Measurements from ENCODE around the gene DAZAP1.

Gene DAZAP1

DNA sequence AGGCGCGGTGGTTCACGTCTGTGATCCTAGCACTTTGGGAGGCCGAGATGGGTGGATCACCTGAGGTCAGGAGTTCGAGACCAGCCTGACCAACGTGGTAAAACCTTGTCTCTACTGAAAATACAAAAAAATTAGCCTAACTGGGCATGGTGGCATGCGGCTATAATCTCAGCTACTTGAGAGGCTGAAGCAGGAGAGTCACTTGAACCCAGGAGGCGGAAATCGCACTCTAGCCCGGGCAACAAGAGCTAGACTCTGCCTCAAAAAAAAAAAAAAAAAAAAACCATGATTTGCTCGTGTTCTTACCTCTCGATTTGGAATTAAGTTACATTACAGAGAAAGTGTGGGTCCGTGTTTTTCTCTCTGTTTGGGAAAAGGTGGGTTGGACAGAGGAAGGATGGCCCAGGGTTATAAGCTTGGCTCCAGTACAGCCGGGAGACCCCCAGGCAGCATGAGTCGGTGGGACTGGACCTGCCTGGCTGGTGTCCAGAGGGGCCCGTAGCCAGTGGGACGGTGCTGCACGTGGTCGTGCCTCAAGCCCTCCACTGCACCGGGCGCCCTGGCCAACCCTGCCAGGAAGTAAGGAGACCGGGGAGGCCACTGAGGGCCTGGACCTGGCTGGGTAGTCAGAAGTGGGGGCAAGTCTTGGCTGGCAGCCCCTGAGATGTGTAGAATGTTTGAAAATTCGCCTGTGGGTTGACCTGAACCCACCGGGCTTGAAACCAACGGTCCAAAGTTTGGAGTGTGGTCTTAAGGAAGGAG is 34.5 kb downstream of the DAZAP1 start:
- DNase-seq (ENCODE audit: low spot score) = no peak

DNA sequence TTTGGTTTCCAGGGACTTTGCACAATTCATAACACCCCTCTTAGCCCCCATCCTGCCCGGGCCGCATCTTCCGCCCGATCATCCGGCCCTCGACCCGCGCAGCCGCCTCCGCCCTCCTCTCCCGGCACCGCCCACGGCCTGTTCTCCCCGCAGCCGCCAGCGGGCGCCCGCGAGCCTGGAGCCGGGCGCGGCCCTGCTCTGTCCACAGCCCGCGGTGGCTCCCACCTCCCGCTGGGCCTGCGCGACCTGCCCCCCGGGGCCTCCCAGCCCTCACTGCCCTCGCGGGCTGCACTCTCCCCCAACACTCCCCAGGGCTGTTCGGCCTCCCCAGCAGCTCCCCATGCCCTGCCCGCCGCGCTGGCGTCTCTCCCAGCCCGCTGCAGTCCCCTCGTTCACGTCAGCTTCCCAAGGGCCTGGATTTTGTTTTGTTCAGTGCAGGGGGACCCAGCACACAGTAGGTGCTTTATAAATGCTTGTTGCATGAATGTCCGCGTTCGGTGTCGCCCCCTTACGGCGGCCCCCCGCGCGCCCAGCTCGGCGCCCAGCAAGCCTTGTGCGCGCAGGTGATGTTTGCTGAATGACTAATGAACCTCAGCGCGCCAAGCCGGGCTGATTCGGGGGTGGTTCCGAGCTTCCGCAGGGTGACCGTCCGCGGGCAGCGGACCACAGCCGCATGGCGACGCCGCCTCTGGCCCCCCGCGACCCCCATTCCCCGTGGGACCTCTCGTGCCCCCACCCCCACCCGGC is 38.0 kb downstream of the DAZAP1 start:
- DNase-seq (ENCODE audit: low spot score) = peak; percentile 82

DNA sequence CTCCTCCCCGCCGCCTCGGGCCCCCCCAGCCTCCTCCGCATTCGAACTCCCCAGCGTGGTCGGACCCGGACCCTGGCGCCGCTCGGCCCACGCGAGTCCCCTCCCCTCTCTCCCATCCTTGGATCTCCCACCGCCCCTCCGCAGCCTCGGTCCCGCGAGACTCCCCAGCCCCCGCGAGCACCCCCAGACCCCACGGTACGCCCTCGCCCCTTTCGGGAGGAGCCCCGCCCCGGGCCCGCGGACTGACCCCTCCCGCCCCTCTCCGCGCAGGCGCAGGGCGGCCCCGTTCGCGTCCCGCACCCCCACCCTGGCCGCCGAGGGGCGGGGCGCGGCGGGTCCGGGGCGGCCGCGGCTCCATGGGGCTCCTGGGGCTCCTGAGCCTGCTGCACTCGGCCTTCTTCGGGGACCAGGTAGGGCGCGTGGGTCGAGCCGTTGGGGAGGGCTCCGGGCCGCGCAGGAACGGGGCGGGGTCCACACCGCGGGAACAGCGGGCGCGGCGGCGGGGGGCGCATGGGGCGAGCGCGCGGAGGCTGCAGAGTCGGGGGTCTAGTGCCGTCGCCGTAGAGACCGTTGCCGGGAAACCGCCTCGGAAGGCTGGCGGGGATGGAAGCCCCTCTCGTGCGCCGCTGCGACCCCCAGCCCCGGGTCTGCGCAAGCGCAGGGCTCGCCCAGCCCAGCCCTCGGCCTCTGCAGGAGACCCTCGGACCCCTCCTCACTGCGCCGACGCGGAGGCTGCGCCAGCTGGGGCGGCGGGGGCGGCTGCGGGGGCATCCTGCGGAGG is 38.7 kb downstream of the DAZAP1 start:
- no peak for DNase-seq (ENCODE audit: low spot score)

DNA sequence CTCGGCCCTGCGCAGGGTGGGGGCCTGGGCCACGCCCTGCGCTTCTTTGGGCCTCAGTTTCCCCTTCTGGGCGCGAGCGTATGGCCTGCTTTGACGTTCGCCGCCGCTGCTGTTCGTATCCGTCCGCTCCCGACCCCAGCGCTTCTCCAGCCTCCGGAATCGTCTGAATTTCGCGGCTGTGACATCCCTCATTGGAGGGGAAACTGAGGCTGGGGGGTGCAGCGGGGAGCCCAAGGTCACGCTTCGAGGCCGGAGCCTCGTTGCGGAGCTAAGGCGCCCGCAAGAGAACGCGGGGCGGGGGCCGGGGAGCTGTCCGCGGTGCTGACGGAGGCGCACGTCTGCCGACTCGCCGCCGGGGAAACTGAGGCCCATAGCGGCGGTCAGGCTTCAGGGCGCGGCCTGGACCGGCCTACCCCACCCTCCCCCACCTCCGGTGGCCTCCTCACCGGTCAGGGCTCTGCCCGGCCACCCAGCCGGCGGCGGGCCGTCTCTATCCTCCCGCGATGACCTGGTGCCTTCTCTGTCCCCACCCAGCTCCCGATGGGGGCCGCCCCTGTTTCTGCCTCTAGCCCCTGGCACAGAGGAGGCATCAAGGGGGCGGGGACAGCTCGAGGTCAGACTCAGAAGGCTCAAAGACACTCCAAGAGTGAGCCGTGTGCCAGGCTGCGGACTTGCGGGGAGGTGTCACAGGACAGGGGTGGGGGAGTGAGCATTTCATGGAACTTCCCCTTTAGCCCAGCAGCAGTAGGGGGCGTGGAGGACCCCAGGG is 39.5 kb downstream of the DAZAP1 start:
- peak; percentile 50 for DNase-seq (ENCODE audit: low spot score)

DNA sequence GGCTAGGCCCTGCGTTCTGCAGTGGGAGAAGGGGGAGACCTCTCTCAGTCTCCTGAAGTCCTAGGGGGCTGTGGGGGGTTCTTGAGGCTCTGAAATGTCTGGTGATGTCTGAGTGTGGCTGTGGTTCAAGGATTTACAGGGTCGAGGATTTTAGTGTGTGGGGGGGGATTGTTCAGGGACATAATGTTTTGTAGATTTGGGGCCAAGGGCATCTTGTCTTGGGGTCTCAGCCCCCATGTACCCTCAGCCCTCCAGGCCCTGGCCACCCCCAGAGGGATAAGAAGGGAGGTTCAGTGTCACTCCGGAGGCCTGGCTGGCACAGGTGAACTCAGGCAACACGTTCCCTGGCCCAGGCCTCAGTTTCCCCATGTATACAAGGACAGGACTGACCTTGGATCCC is 40.1 kb downstream of the DAZAP1 start:
- no peak for DNase-seq (ENCODE audit: low spot score)

DNA sequence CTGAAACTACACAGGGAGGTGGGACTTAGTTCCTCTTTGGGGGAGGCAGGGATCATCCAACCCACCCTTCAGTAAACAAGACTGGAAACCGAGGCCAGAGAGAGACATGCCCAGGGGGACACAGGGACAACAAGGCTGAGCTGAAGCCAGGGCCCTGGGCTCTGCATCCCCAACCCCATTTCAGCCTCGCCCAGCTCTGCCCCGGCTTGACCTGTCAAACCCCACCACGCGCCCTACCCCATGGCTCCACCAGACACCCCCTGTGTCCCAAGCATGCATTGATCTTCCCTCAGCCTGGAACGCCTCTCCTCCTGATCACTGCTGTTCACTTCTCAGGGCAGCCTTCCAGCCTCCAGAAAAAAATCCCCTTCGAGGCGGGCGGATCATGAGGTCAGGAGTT is 40.6 kb downstream of the DAZAP1 start:
- DNase-seq (ENCODE audit: low spot score) = no peak

DNA sequence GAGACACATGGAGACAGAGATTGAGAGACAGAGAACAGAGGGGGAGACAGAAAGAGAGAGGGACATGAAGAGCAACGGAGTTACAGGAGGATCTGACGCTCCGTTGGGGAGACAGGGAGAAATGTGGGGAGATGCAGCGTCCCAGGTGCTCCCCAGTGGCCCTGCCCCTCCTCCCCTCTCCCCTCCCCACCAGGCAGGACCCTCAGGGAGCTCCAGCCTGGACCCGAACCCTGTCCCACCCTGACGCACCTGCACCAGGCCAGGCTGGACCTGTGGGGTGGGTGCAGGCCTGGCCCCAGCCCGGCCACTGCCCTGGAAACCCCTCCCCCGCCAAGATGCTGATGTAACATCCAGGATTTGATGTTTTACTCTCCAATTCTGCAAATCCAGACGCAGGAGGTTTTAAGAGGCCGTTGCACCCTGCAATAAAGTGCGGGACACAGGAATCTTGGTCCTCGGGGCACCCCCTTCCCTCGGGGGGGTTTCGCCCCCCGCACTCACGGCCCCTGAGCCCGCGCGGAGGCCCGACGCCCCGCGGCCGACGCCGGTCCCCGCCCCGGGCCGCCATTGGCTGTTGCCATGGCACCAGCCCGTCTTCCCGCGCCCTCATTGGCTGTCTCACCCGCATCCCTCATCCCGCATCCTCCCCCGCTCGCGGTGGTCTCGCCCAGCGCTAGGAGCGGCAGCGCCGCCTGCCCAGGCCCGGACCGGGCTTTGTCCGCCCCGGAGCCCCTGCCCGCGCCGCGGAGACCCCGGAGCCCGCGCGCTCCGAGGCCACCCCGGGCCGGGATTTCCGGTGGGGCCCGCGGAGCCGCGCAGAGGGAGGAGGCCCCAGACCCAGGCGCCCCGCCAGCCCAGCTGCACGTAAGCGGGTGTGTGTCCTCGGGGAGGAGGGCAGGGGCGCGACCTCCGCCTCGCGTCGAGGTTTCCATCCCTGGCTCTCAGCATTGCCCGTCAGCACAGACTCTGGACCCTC is 42.4 kb downstream of the DAZAP1 start, which contains the start of gene APC2:
APC2 (plus strand) TSS at position 655 of the 976 bp plus-strand sequence. CDS start 2,881 bp downstream, outside the sequence.
- DNase-seq (ENCODE audit: low spot score) = peak; percentile 66

DNA sequence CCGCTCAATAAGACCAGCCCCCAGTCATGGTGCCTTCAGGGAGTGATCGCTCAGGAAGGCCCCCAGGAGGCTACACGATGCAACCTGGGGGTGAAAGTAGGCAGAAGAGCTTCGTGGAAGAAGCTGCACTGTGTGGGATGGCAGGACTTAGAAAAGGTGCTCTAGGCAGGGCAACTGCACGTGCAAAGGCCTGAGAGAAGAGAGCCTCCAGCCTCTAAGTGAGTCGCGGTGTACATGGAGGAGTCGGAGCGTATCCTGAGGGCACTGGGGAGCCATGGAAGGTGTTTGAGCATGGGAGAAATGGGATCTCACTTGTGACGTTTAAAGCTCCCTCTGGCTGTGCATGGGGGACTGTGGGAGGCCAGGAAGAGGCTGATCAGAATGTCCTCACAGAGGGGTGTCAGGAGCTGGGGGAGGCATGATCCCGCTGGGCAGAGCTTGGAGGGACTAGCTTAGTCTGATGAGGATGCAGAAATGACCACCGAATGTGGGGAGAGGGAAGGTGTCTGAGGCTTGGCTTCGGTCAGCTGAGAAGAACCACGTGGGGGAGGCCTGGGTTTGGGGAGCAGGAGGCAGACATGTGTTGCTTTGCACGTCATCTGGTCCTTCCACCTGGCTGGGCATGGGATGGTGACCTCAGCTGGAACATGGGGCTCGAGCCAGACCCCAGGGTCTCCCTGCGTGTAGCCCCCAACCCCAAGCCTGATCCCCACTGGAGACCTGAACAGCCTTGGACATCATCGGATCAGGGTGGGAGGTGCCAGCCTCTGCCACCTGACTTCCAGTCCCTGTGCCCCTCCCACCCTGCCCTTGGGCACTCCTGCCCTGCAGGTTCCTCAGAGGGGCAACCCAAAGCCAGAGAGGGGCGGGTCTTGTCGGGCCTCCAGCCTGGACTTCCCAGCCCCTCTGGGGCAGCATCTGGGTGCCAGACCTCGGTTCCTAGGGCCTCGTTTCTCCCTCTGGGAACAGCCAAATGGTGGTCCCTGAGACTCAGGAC is 43.6 kb downstream of the DAZAP1 start:
- peak; percentile 50 for DNase-seq (ENCODE audit: low spot score)

DNA sequence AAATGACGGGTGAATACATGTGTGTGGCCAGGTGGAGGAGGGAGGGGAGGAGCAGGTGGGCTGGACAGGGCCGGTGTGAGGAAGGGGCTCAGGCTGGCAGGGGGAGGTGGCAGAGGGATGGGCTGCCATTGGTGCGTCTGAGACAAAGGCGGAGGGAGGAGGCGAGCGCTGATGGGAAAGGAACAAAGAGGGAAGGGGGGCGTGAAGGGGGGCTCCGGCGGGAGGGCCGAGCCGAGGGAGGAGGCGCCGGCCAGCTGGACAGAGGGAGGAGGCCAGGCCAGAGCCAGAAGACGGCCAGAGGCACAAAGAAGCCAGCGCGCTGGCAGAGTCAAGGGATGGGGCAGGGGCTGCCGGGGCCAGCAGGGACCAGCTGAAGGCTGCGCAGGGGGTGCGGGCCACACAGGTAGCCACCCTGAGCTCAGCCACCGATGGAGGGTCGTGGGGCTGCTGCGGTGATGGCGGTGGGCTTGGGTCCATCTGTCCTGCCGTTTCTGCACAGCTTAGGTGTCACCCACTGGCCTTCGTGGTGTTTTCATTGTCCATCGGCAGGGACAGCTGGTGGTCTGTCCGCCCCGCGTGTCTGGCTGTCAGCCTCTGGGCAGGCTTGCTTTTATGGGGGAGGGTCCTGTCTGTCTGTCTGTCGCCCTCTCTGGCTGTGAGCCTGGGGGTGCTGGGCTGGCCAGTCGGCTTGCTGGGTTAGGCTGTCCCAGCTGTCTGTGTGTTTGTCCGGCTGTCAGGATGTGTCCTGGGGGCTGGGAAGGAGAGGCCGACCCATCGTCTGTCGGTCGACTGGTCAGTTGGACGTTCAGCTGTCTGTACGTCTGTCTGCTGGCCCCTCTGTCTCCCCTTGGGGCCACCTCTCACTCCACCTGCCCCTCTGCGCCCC is 44.8 kb downstream of the DAZAP1 start:
- DNase-seq (ENCODE audit: low spot score) = no peak

DNA sequence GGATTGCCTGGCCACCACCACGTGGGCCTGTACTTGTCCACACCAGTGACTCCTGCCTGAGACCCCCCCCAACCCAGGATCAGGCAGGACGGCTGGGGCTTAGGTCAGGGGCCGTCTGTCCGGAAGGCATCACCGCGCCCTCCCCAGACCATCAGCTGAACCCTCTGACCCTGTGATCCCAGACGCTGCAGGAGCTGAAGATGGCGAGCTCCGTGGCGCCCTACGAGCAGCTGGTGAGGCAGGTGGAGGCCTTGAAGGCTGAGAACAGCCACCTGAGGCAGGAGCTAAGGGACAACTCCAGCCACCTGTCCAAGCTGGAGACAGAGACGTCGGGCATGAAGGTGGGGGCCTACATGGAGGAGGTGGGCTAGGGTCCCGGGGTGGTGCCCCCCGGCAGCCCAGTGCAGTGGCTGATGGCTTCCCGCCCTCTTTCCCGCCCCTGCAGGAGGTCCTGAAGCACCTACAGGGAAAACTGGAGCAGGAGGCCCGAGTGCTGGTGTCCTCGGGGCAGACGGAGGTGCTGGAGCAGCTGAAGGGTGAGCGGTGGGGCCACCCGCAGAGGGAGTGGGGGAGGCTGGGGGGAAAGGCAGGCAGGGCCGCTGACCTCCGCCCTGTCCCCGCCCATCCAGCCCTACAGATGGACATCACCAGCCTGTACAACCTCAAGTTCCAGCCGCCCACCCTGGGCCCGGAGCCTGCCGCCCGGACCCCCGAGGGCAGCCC is 45.6 kb downstream of the DAZAP1 start:
- no peak for DNase-seq (ENCODE audit: low spot score)

DNA sequence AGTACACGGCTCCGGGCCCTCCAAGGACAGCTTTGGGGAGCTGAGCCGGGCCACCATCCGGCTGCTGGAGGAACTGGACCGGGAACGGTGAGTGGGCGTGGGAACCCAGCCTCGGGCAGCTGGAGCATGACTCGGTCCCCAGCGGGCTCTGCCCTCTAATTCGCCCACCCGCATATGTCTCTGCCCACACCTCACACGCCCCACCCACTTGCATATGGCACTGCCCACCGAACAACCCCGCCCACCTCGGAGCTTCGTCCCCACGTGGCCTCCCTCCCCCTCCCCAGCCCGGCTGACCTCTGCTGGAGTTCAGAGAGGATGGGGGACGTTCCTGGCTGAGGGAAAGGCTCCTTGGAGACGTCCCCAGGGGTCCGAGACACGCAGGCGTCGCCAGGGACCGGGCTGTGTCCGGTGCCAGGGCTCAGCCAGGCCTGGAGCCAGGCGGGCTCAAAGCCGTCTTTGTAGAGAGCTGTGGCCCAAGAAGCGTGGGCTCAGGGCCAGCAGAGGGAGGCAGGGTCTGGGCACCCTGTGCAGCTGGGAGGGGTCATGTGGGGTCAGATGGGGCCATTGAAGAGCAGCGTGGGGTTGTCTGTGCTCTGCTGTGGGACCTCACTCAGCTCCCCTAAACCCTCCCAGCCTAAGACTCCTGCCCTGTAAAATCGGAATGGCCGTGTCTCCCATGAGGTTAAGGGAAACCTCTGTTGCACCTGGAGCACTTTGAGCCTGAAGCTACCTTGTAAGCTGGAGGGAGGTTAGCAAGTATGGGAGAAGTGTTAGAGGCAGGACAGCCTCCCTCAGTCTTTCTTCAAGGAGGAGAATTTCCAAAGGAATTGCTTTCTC is 46.4 kb downstream of the DAZAP1 start:
- peak; percentile 43 for DNase-seq (ENCODE audit: low spot score)

DNA sequence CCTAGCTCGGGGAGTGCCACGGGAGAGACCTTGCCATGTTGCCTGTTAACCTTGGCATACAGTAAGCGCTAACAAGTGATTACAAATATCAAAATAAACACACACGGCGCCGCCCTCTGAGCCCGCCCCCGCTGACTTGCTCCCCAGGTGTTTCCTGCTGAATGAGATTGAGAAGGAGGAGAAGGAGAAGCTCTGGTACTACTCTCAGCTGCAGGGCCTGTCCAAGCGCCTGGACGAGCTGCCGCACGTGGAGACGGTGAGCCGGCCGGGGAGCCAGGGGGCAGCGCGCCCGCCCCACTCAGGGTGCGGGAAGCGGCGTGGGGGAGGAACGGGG is 47.6 kb downstream of the DAZAP1 start:
- DNase-seq (ENCODE audit: low spot score) = peak; percentile 88

DNA sequence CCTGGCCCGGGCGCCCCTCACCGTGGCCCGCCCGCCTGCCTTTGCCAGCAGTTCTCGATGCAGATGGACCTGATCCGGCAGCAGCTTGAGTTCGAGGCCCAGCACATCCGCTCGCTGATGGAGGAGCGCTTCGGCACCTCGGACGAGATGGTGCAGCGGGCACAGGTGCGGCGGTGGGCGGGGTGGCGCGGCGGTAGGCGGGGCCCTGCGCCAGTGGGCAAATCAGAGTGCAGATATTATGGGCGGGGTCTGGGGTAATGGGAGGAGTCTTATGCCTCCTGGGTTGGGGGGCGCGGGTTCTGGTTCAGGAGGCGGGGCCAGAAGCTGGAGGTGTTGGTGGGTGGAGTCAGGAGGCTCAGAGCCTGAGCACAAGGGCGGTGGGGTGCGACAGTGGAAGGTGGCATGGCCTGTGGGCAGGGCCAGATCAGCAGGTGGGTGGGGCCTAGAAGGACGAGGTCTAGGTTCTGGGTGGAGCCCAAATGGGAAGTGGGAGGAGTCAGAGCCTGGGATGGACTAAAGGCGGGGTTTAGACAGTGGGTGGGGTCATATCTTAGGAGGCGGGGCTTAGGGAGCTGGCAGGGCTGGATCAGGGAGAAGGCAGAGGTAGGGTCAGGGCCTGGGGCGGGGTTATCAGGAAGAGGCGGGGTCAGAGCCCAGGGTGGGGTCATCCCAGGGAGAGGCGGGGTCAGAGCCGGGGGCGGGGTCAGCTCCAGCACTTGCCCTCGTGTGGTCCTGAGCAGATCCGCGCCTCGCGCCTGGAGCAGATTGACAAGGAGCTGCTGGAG is 48.1 kb downstream of the DAZAP1 start:
- DNase-seq (ENCODE audit: low spot score) = peak; percentile 98

DNA sequence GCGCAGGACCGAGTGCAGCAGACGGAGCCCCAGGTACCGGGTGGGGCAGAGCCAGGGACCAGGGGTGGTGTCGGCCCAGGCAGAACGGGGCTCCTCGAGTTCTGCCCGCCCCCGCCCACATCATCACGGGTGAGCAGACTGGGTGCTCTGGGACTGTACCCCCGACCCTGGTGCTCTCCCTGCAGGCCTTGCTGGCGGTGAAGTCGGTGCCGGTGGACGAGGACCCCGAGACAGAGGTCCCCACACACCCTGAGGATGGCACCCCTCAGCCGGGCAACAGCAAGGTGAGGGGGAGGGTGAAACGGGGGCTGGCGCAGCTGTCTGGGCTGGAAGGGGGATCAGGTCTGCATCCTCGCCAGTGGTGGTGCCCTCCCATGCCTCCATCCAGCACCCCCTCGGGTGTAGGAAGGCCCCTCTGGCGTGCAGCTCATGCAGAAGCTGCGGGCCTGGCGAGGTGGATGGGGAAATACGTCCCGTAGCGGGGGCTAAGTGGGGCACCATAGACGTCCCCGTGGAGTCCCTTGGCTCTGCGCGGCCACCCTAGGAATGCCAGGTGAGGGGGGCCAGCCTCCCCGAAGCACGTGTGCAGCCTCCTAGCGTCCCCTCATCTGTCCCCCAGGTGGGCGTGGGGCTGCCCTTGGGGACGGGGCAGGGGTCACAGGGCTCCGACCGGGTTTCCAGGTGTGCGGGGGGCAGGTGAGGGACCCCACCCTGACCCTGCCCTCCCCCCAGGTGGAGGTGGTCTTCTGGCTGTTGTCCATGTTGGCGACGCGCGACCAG is 48.9 kb downstream of the DAZAP1 start:
- DNase-seq (ENCODE audit: low spot score) = no peak

DNA sequence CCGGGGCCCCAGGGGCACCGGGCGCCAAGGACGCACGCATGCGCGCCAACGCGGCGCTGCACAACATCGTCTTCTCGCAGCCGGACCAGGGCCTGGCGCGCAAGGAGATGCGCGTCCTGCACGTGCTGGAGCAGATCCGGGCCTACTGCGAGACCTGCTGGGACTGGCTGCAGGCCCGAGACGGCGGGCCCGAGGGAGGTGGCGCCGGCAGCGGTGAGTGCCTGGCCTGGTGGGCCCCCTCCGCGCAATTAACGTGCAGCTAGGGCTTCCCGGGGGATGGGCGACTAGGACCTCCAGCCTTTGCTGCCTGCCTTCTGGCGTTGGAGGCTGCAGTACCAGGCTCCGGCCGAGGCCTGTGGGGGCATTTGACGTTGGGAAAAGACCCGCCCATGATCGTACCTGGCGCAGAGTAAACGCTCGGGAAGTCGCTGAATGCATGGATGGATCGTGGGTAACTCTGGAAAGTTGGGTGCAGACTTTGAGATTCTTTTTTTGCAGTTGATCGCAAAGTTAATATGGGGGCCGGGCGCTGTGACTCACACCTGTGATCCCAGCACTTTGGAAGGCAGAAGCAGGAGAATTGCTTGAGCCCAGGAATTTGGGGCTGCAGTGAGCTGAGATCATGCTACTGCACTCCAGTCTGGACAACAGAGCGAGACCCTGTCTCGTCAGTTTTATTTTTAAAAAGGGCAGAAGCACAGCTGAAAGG is 49.8 kb downstream of the DAZAP1 start:
- DNase-seq (ENCODE audit: low spot score) = no peak
